HepG2 (cell line): ENCODE results near the gene CFAP61. TPM values are rescaled to one million over a fixed set of nuclear protein-coding genes. Genes with fewer than 3 reads are reported as not detected.

ENCODE experiments used
- ASH2L ChIP-seq: fragments of 300-600, 200-600 bp; sonication (generic); IDR thresholded peaks from 2 replicates; pipeline ENCODE4 v1.7.0; 2017; ENCODE audit warnings: low read depth, mild to moderate bottlenecking, moderate library complexity, mixed read lengths, low read length; ENCODE audit not compliant: insufficient read length
- ATF4 ChIP-seq, 2 experiments: fragments of 450-650 bp in 1 of 2; sonication (generic) in 1 of 2; formaldehyde crosslinking; IDR thresholded peaks; 2 replicates each; pipeline versions ENCODE4 v1.5.0 to v1.8.0; 2020 to 2022; ENCODE audit warnings: mild to moderate bottlenecking in 1 of 2, missing genetic modification reagents in 1 of 2
- CBX1 ChIP-seq: IDR thresholded peaks from one replicate; pipeline ENCODE4 v1.6.1; 2016; ENCODE audit warnings: antibody characterized with exemption, low read depth
- HOXA7 ChIP-seq: sonication (generic); formaldehyde crosslinking; IDR thresholded peaks from 2 replicates; pipeline ENCODE4 v1.8.1; 2022; ENCODE audit warnings: mild to moderate bottlenecking, missing genetic modification reagents, moderate library complexity
- KLF16 ChIP-seq, 2 experiments: sonication (generic) in 1 of 2; formaldehyde crosslinking in 1 of 2; IDR thresholded peaks; 2 replicates each; pipeline versions ENCODE4 v1.6.1 to v1.8.0; 2016 to 2023; ENCODE audit warnings: missing genetic modification reagents in 2 of 2, missing compliant biosample characterization in 1 of 2
- MZF1 ChIP-seq: sonication (generic); formaldehyde crosslinking; IDR thresholded peaks from 2 replicates; pipeline ENCODE4 v1.8.1; 2023; ENCODE audit warnings: mild to moderate bottlenecking, missing genetic modification reagents, borderline replicate concordance
- PBX2 ChIP-seq: IDR thresholded peaks from 2 replicates; pipeline ENCODE4 v1.6.1; 2016; ENCODE audit warnings: control low read depth
- RBM22 ChIP-seq: fragments of 200-400 bp; formaldehyde crosslinking; optimal IDR thresholded peaks from 2 replicates; pipeline ENCODE3; 2017; ENCODE audit warnings: mild to moderate bottlenecking, low read length, moderate library complexity
- SCMH1 ChIP-seq: sonication (generic); formaldehyde crosslinking; IDR thresholded peaks from 2 replicates; pipeline ENCODE4 v1.9.0; 2021; ENCODE audit warnings: missing genetic modification reagents, mild to moderate bottlenecking, borderline replicate concordance
- SIN3A ChIP-seq: IDR thresholded peaks from 2 replicates; pipeline ENCODE4 v1.6.1; 2011; ENCODE audit warnings: low read depth, mild to moderate bottlenecking, control low read depth, low read length, borderline replicate concordance
- SRSF1 ChIP-seq: fragments of 200-400 bp; formaldehyde crosslinking; optimal IDR thresholded peaks from 2 replicates; pipeline ENCODE3; 2017; ENCODE audit warnings: mild to moderate bottlenecking, low read depth, low read length, moderate library complexity
- SSRP1 ChIP-seq: IDR thresholded peaks from 2 replicates; pipeline ENCODE4 v1.6.1; 2016; ENCODE audit warnings: control low read depth
- TEAD2 ChIP-seq: sonication (generic); formaldehyde crosslinking; IDR thresholded peaks from 2 replicates; pipeline ENCODE4 v1.9.0; 2021; ENCODE audit warnings: missing genetic modification reagents
- ZBTB1 ChIP-seq: sonication (generic); formaldehyde crosslinking; IDR thresholded peaks from 2 replicates; pipeline ENCODE4 v1.4.0; 2020; ENCODE audit warnings: missing genetic modification reagents, borderline replicate concordance
- ZFP41 ChIP-seq: sonication (generic); formaldehyde crosslinking; IDR thresholded peaks from 2 replicates; pipeline ENCODE4 v1.4.0; 2020; ENCODE audit warnings: mild to moderate bottlenecking, missing genetic modification reagents, borderline replicate concordance
- ZNF143 ChIP-seq: sonication (generic); formaldehyde crosslinking; IDR thresholded peaks from 2 replicates; pipeline ENCODE4 v1.4.0; 2020; ENCODE audit warnings: missing genetic modification reagents
- ZNF17 ChIP-seq: sonication (generic); formaldehyde crosslinking; IDR thresholded peaks from 2 replicates; pipeline ENCODE4 v1.5.0; 2020; ENCODE audit warnings: mild to moderate bottlenecking, missing genetic modification reagents
- ZNF253 ChIP-seq: sonication (generic); formaldehyde crosslinking; IDR thresholded peaks from 2 replicates; pipeline ENCODE4 v1.8.0; 2022; ENCODE audit warnings: mild to moderate bottlenecking, missing genetic modification reagents, borderline replicate concordance
- ZNF263 ChIP-seq: sonication (generic); formaldehyde crosslinking; IDR thresholded peaks from 2 replicates; pipeline ENCODE4 v1.4.0; 2020; ENCODE audit warnings: missing genetic modification reagents
- ZNF362 ChIP-seq: sonication (generic); formaldehyde crosslinking; IDR thresholded peaks from 2 replicates; pipeline ENCODE4 v1.4.0; 2020; ENCODE audit warnings: missing genetic modification reagents, mild to moderate bottlenecking, borderline replicate concordance
- ZNF414 ChIP-seq: sonication (generic); formaldehyde crosslinking; IDR thresholded peaks from 2 replicates; pipeline ENCODE4 v1.5.0; 2020; ENCODE audit warnings: missing genetic modification reagents
- ZNF547 ChIP-seq: sonication (generic); formaldehyde crosslinking; IDR thresholded peaks from 2 replicates; pipeline ENCODE4 v1.5.1; 2020; ENCODE audit warnings: mild to moderate bottlenecking, missing genetic modification reagents
- ZNF737 ChIP-seq: sonication (generic); formaldehyde crosslinking; IDR thresholded peaks from 2 replicates; pipeline ENCODE4 v1.5.0; 2020; ENCODE audit warnings: missing genetic modification reagents, mild to moderate bottlenecking, borderline replicate concordance
- ZNF784 ChIP-seq: sonication (generic); formaldehyde crosslinking; IDR thresholded peaks from 2 replicates; pipeline ENCODE4 v1.5.1; 2020; ENCODE audit warnings: missing genetic modification reagents, mild to moderate bottlenecking, borderline replicate concordance
- polyA plus RNA-seq, 8 experiments: library from polyadenylated mRNA; depleted of rRNA in 3 of 8; stranded (reverse) in 7 of 8; unstranded in 1 of 8; fragments of >200 nt; fragmentation: Illumina TruSeq in 4 of 8; extraction: Trizol in 4 of 8; gene quantifications; 2 replicates each; pipeline versions ENCODE4 v1.2.1 to v1.2.3, GENCODE V29; 2011 to 2016; ENCODE audit warnings: low read depth in 4 of 8, missing spikeins in 1 of 8, mixed read lengths in 1 of 8; ENCODE audit not compliant: insufficient read depth in 1 of 8
- total RNA-seq, 5 experiments: library from RNA; depleted of rRNA; stranded (reverse); fragments of >200 nt; fragmentation: Illumina TruSeq; extraction: Trizol; gene quantifications; 2 replicates each; pipeline ENCODE4 v1.2.3, GENCODE V29; 2016; ENCODE audit warnings: low read depth in 1 of 5

The CFAP61 gene
- total and polyA plus RNA-seq, 2 of the 13 experiments (the other 11 are each of a cell fraction or from before 2014, with no cell fraction given): 0.27 TPM; not detected in 1

- TF ChIP-seq SIN3A (peak; percentile 97; the same call in 1 of the 2 replicates), ZNF263 (peak; percentile 57), ZNF143 (peak; percentile 73), SCMH1 (no peak), ZNF362 (peak; percentile 68; the same call in 1 of the 2 replicates), ZNF17 (CRISPR knock-in tag) (peak; percentile 90; the same call in 1 of the 2 replicates), CBX1 (peak; percentile 98), ZNF784 (peak; percentile 40; the same call in 1 of the 2 replicates), KLF16 (CRISPR knock-in tag; IDR thresholded peaks at IDR 0.05) (peak; percentile 93 to 95; a peak in 3 of 4 replicates), RBM22 (peak; percentile 92), SSRP1 (CRISPR knock-in tag) (no peak), ZBTB1 (CRISPR knock-in tag) (peak; percentile 53; the same call in 1 of the 2 replicates), TEAD2 (CRISPR knock-in tag) (peak; percentile 88), SRSF1 (peak; percentile 46), HOXA7 (CRISPR knock-in tag) (0 out of 2 replicates have a peak, but pooled peaks have one; percentile 60), PBX2 (CRISPR knock-in tag) (no peak), ZFP41 (peak; percentile 44; the same call in 1 of the 2 replicates), ZNF737 (no peak; the same call in 1 of the 2 replicates), ATF4 (CRISPR knock-in tag; IDR thresholded peaks at IDR 0.05) (peak in 1 of 2 experiments; percentile 83; a peak in 1 of 4 replicates), ASH2L (peak; percentile 99), ZNF414 (CRISPR knock-in tag) (peak; percentile 65; the same call in 1 of the 2 replicates), MZF1 (CRISPR knock-in tag) (peak; percentile 91; the same call in 1 of the 2 replicates), ZNF547 (CRISPR knock-in tag) (peak; percentile 98), ZNF253 (CRISPR knock-in tag) (peak; percentile 95)
Observed at GRCh38 chr20:20017001-20017843, 35.1 kb upstream of the CFAP61 start, which contains the start of gene NAA20 (continued).
